Measurements from ENCODE around the gene KRTAP9-4.
"Not testable (repeated sequence)": the region's sequence is repeated elsewhere in the genome, so short reads cannot be mapped to it uniquely, and the experiment has no call there.

KRTAP9-4 gene

GRCh38 chr17:41230094-41230493 is 19.4 kb upstream of the KRTAP9-4 start:
- no peak for TF ChIP-seq CTCF (conservative IDR thresholded peaks at IDR 0.05; ENCODE audit: low read depth, low read length)
- no peak for DNase-seq (ENCODE audit: low read depth)
- no peak overlapping the region for H3K4me3 ChIP-seq (ENCODE audit: low read depth, low read length)

- no peak overlapping the region for H3K4me3 ChIP-seq (ENCODE audit: low read depth, low read length)
- no peak for TF ChIP-seq CTCF (conservative IDR thresholded peaks at IDR 0.05; ENCODE audit: low read depth, low read length)
- DNase-seq (ENCODE audit: low read depth), result no peak
Observed at GRCh38 chr17:41231731-41232130, 17.8 kb upstream of the KRTAP9-4 start.

GRCh38 chr17:41232399-41233105 is 16.9 kb upstream of the KRTAP9-4 start, which contains the start of gene KRTAP9-3:
Gene KRTAP9-3, plus strand, starts transcription at chr17:41232449. Its CDS starts 53 bp downstream, at chr17:41232502.
- DNase-seq (ENCODE audit: low read depth); H3K4me3 ChIP-seq (ENCODE audit: low read depth, low read length): not testable (repeated sequence)

GRCh38 chr17:41237116-41237515 is 12.4 kb upstream of the KRTAP9-4 start:
- not testable (repeated sequence) for DNase-seq (ENCODE audit: low read depth); H3K4me3 ChIP-seq (ENCODE audit: low read depth, low read length)

- not testable (repeated sequence) for H3K4me3 ChIP-seq (ENCODE audit: low read depth, low read length); DNase-seq (ENCODE audit: low read depth)
Observed at GRCh38 chr17:41237949-41238437, 11.5 kb upstream of the KRTAP9-4 start, which contains the start of gene KRTAP9-8. Gene KRTAP9-8, plus strand, starts transcription at chr17:41237999. Its CDS starts 53 bp downstream, at chr17:41238052.

- H3K4me3 ChIP-seq (ENCODE audit: low read depth, low read length); DNase-seq (ENCODE audit: low read depth): not testable (repeated sequence)
Observed at GRCh38 chr17:41246995-41247787, 2.3 kb upstream of the KRTAP9-4 start.

- no peak for TF ChIP-seq CTCF (conservative IDR thresholded peaks at IDR 0.05; ENCODE audit: low read depth, low read length)
- no peak for DNase-seq (ENCODE audit: low read depth)
- H3K4me3 ChIP-seq (ENCODE audit: low read depth, low read length), result no peak overlapping the region
Observed at GRCh38 chr17:41251261-41251660, 1.8 kb downstream of the KRTAP9-4 start.

GRCh38 chr17:41254861-41255260 is 5.4 kb downstream of the KRTAP9-4 start:
- TF ChIP-seq CTCF (conservative IDR thresholded peaks at IDR 0.05; ENCODE audit: low read depth, low read length), result no peak
- no peak for DNase-seq (ENCODE audit: low read depth)

GRCh38 chr17:41255381-41256290 is 6.1 kb downstream of the KRTAP9-4 start, which contains the start of gene KRTAP9-9:
Gene KRTAP9-9, plus strand, starts transcription at chr17:41255384.
- H3K4me3 ChIP-seq (ENCODE audit: low read depth, low read length); DNase-seq (ENCODE audit: low read depth): not testable (repeated sequence)

More at GRCh38 chr17:41254861-41255260, 5.4 kb downstream of the KRTAP9-4 start:
- no peak overlapping the region for H3K4me3 ChIP-seq (ENCODE audit: low read depth, low read length)

Data from choroid plexus epithelial cell (primary cell).